T-helper 9 cell (primary cell): ENCODE data around the gene DNAJB14.

Experiments
- DNase-seq: peaks from one replicate; pipeline ENCODE4 v3.0.0-alpha.2; 2020

The DNAJB14 gene

DNA sequence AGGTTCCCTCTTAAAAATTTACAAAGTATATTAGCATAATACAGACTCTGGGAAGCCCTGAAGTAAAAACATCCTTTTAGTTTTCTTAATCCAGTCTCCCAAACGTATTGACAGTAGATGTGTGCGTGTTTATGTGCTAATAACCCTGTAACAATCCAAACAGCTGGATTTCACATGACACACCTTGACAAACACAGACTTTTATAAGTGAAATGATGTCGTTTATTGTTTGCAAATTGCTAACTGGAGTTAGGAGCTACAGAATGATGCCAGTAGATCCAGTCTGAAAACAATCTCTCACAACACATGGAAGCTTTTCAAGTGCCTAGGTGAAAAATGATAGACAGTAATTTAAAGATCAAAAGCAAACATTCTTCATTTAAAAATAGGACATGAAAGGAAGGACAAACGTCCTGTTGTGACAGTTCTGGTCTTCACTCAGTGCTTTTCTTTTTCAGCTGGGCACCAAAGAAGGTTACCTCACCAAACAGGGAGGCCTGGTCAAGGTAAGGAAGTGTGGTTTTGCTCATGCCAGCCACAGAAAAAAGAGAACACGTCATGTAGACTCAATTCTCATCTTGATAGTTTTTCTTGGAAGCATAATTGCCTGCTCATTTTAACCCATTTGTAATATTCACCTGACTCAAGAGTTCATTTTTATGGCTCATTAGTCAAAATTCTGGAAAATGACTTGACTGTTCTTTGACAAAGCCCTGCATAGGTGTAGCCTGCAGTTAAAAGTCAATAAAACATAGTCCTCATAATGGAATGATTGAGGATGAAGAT, 85.1 kb downstream of the DNAJB14 start:
- DNase-seq: no peak

DNA sequence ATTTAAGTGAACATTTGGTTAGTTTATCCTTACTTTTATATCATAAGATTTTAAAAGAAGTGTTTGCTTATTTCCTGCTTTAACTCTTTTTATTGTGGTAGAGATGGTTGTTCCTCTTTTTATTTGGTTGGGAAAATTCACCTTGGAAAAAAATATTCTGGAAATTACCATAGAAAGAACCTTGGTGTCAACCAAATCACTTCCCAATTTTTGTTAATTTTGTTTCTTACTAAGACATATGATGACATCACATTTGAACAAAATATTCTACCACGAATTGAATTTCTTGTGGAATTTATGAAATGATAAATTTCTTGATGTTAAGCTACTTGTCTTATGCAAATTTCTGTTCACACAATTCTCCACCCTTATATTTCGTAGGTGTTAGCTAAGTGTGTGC, 85.9 kb downstream of the DNAJB14 start:
- DNase-seq: no peak

DNA sequence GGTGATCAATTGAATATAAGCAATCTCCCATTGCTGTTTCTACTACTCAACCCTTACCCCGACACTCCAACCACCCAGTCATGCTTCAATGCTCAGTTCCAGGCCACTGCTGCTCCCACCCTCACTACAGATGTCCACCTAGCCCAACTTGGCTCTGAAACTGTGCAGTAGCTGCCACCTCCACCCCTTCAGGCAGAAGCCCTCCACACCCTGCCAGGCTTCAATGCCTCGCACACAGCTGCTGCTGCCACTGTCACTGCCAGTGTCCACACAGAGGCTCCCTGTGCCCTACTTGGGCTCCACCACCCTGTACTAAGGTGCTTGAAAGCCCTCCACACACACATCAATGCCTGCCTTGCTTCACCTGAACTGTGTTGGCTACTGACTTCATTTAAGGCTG, 86.8 kb downstream of the DNAJB14 start:
- DNase-seq: no peak

DNA sequence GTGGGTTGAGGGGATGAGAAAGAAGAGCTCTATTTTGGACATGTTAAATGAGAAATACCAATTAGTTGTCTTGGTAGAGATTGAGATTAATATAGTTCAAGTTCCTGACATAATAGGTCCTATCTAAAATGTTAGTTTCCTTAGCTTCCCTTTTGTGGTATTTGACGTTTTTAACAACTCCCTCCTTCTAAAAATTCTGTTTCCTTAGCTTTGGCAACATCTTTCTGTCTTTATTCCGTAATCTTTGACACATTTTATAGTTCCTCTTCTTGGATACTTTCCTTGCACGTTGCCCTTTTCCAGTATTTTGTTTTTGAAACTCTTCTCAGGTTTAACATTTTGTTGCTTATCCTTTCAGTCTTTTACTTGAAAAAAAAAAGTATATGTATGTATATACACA, 89.1 kb downstream of the DNAJB14 start:
- no peak for DNase-seq

DNA sequence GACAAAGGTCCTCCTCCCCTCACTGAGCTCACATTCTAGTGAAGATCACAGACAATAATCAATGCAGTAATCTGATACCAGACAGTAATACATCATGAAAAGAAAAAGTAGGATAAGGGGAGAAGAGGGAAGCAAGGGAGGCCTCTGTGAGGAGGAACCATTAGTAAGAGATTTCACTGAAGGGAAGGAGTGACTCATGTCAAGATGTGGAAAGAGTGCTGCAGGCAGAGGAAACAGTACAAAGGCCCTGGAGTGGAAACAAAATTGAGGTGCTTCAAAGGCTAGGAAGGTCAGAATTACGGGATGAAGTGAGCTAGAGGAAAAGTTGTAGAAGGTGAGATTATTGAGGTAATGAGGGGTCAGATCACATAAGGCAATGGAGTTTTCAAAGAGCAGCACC, 90.3 kb downstream of the DNAJB14 start:
- DNase-seq: no peak

DNA sequence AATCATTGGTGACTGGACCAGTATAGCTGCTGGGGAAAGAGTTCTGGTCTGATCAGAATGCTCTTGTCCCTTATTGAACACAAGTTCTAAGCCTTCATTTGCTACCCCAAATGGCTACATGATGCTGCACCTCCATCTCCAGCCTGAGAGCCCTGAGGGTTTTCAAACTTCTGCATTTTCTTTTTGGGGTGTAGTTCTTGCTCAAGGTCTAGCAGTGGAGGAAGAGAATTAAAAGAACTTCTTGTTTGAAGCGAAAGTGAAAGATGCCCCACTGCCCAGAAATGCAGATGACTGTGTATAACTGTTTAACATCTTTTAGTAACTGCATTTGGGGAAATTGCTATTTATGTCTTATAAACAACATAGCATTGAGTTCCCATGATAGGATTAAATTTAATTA, 90.7 kb downstream of the DNAJB14 start:
- DNase-seq: no peak

DNA sequence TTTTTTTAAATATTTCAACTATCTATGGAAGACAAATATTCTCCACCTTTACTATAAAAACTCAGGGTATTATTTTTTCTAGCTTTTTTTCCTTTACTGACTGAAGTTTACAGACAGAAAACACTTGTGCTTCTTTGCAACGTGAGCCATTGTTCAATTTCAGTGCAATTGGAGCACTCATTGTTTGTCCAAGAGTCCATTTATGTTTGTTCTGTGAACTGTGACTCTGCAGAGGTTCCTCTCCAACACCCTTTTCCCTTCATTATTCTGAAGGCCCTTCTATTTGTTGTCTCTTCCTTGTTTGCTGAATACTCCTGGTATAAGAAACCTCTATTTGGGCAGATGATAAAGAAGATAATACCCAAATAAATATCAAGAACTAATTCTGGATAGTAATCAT, 92.4 kb downstream of the DNAJB14 start:
- no peak for DNase-seq

DNA sequence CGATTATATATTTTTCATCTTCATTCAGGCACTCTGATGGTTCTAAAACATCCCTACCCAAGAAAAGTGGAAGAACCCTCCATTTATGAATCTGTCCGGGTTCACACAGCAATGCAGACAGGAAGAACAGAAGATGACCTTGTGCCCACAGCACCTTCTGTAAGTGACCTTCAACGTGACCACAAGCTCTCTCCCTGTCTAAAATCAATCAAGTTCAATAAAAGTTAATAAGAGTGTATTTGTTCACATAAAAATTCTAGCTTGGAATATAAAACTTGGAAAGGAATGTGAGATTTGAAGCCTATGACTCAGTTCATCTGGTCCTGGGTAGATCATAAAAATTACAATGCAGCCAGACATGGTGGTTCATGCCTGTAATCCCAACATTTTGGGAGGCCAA, 93.2 kb downstream of the DNAJB14 start:
- DNase-seq: no peak

DNA sequence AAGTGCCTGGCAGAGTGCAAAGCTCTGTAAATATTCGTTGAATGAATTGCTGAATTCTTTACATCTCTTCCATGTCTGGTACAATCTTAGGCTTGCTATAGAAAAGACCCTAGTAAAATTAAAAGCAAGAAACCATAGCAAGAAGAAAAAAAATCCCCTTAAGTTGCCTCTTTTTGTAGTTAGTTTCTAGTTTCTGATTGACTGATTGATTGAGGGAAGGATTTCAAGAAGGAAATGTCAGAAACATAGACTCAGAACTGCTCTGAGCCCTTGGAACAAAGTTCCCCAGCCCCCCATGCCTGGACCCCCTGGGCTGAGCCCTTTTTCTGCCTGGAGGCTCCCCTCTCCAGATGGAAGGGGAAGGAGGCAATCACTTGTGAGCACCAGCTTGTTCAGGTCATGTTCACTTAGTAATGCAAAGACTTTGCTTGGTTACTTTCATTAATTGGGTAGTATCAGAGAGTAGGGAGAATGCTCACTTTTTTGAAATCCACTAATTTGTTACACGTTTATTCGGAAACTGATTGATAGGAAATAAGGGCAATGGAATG, 94.1 kb downstream of the DNAJB14 start:
- DNase-seq: no peak

DNA sequence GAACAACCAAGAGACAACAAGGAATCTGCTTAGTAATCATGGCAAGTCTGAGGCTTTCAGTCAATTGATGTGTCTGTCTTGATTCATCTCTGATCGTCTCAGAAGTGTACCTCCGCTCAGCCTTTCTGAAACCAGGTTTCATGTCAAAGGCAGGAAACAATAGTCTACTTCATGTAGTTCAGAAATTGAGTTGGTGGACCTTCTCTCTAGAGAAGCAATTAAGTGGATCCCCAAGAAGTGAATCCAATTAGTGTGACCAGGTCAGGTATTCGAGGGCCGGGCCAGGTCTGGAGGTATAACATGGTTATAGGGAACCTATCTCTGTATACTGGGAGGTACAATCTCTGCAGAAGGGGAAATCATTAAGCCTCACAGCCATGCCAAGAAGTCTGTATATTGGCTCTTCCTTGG, 97.8 kb downstream of the DNAJB14 start:
- DNase-seq: no peak

DNA sequence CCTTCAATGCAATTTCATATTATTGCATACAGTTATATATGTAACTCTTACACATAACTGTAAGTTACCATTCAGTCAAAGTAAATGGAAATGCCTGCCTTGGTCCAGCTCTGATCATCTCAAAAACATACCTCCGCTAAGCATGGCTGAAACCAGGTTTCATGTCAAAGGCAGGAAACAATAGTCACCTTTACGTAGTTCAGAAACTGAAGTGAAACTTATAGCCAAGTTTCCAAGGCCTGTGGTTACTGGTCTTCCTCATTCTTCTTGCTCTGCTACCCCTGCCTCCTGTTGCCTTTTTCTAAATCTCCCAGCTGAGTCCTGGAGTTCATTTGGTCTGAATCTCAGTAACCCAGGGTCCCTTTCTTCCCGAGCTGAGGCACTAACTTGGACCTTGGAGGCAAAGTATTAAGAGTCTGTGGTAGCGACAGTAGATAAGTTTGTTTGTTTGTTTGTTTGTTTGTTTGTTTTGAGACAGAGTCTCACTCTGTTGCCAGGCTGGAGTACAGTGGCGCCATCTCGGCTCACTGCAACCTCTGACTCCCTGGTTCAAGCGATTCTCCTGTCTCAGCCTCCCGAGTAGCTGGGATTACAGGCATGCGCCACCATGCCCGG, 98.9 kb downstream of the DNAJB14 start:
- no peak for DNase-seq

DNA sequence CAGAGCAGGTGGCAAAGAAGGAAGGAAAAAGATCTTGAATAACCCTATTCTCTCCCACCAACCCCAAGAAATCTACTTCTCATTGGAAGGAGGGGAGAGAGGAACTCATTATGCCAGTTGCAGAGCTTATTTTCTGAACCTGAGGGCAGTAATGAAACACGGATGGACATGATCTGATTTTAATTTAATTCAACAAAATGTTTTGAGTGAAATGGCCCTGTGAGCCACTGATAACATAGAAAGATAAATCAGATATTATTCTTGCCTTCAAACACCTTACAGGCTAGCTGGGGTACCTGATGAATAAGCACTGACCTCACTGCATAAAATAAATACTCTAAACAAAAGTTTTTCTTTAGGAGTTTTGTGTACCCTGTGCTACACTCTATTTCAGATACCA, 99.5 kb downstream of the DNAJB14 start:
- DNase-seq: no peak
